SKM-1 treated with dmso at 0.1 percent for 144 hours (cell line): ENCODE measurements around the gene KLF6.

Experiments used
- DNase-seq: peaks from one replicate; lab custom pipeline; 2025; ENCODE audit not compliant: unreplicated experiment; lab: John Stamatoyannopoulos, UW

The KLF6 gene

GRCh38 chr10:3784510-3785250 lies at the start of gene KLF6:
TSS of gene KLF6 (minus strand) at chr10:3785209. CDS start at chr10:3785014, 195 bp downstream.
- no peak for DNase-seq

DNA sequence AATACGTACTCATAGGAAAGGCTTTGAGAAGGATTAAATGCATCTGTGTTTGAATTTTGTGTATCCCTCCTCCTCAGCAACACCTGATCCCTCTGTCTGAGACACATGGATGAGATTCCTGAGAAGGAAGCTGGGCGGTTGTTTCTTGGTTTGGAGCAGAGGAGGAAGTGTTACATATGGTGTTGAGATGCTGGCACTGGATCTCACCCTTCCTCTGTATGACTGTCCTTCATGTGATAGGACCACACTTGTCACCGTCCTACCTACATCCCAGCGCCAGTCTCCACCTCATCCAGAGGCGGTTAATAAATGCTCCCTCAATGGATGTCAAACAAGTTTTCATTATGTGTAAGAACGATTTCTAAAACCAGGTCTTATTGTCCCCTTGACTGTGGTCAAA lies 49.4 kb upstream of the KLF6 start:
- no peak for DNase-seq

DNA sequence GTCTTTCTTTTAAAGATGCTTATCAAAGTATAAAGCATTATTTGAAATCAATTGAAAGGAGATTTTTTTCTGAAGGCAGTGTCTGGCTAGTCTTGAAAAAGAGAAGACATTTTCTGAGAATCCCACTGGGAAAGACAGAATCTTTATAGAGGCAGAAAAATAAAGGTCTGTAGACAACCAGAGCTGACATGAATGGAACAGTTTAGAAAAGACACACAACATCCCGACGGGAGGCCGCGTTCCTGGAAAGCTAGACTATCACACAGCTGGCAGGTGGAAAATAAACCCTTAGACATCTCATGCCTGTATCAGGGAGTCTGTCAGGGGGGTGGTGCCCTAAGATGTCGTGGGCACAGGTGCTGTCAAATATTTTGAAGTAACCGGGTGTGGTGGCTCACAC lies 48.0 kb upstream of the KLF6 start:
- DNase-seq = no peak

GRCh38 chr10:3832022-3832786 lies 47.2 kb upstream of the KLF6 start:
- no peak for DNase-seq

GRCh38 chr10:3831608-3832007 lies 46.6 kb upstream of the KLF6 start:
- no peak for DNase-seq

DNA sequence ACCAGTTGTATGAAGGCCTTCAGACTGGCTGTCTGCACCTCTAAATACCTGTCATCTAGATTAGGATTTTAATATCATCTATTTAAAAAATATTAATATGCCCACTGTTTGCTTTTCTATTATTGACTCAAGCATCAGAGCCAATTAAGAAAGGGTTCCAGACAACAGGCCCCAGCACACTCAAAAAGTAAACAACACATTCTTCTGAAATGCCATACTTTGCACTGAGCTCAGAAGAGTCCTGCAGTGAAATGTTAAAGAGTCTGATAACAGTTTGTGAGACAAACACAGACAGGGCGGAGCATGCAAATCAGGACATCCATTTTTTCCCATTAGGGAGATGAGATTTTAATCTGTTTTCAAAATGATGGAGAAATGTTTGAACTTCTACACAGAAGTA lies 45.9 kb upstream of the KLF6 start:
- DNase-seq = no peak

- DNase-seq = no peak
Observed at GRCh38 chr10:3829156-3830050, 44.4 kb upstream of the KLF6 start.

DNA sequence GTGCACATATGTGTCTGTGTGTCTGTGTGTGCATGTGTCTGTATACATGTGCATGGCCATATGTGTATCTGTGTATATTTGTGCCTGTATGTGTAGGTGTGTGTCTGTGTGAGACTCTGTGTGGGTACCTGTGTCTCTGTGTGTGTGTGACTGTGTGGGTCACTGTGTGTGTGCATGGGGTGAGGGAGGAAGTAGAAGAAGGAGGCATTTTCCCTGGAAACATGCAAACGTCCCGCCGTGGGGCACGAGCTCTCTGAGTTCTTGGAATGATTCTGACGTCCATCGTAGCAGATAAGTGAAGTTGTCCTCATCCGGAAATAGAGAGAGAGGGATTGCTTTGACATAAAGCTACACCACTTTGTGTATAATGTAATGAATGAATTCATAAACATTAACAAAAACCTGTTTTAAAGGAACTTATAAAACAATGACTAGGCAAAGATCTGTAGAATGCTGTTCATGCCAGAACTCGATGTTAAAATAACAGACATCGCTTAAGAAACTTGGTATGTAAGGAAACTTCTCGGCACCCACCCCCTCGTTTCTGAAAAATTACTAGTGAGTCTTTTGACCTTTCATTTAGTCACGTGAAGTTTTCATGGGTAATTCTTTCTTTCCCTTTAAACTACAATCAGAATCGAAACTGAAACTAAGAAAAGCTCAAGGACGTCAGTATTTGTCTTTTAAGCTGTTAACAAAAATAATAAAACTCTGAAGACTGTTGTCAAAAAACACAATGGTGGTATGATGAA lies 43.6 kb upstream of the KLF6 start:
- DNase-seq = no peak

DNA sequence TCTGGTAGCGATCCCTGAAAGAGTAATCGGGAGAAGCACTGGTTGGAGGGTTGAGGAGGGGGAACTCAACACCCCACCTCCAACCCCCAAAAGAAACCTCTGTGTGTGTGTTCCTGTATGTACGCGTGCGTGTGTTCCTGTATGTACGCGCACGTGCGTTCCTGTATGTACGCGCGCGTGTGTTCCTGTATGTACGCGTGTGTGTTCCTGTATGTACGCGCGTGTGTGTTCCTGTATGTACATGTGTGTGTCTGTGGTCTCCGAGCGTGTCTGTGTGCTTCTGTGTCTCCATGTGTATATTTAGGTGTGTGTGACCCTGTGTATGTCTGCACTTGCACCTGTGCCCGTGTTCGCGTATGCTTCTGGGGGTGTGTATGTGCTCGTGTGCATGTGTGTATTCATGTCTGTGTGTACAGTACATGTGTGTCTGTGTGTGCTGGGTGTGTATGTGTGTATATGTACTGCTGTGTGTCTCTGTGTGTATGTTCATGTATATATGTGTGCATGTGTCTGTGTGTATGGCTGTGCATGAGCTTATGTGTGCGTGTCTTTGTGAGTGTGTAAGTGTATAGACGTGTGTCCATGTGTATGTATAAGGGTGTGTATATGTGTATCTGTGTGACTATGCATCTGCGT lies 42.9 kb upstream of the KLF6 start:
- no peak for DNase-seq

GRCh38 chr10:3827266-3827665 lies 42.3 kb upstream of the KLF6 start:
- DNase-seq = no peak

- DNase-seq = no peak
Observed at GRCh38 chr10:3825862-3826351, 40.9 kb upstream of the KLF6 start.

GRCh38 chr10:3825244-3825643 lies 40.2 kb upstream of the KLF6 start:
- DNase-seq = no peak

GRCh38 chr10:3822541-3823330 lies 37.7 kb upstream of the KLF6 start:
- DNase-seq = no peak

- no peak for DNase-seq
Observed at GRCh38 chr10:3820255-3820654, 35.2 kb upstream of the KLF6 start.

- DNase-seq = no peak
Observed at GRCh38 chr10:3816995-3817394, 32.0 kb upstream of the KLF6 start.

GRCh38 chr10:3814838-3815220 lies 29.8 kb upstream of the KLF6 start:
- no peak for DNase-seq

DNA sequence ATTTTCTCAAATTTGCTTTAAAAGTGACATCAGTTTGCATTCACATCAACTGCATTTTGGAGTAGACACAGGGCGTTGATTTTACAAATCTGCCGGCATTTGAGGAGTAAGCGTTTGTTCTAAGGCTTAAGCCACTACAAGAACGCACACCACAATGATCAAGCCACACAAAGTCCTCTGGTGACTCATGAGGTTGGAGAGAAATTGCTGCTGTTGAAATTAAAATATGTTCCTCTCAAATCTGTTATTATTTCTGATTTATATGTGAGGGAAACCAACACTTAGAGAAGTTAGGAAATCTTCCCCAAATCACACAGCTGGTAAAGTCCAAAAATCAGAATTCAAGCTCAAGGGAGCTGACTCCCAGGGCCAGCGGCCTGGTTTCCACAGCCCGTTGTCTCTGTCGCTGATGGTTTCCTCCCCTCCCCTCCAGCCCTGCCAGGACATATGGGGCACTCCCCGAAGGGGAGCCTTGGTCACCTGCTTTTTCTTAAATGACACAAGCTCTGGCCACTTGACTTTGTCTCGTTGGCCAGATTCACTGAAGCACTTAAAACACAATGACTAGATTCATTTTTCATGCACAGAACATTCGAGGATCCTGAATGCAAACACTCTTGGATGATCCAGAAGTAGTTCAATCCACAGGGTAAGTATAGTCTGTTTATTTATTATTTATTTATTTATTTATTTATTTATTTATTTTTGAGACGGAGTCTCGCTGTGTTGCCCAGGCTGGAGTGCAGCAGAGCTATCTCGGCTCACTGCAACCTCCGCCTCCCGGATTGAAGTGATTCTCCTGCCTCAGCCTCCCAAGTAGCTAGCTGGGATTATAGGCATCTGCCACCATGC lies 29.2 kb upstream of the KLF6 start:
- DNase-seq = no peak

DNA sequence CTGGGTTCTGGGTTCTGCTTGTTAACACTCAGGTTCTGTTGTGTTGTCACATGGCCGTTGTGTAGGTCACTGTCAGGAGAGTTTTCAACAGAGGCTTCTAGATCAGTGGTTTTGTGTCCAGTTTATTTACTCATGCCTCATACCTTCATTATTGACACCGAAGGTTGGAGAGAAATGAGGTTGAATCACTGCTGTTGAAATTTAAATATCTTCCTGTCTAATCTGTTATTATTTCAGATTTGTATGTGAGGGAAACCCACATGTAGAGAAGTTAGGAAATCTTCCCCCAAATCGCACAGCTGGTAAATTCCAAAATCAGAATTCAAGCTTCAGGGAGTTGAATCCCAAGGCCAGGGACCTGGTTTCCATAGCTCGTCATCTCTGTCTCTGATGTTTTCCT lies 28.3 kb upstream of the KLF6 start:
- DNase-seq = no peak

GRCh38 chr10:3812141-3812540 lies 27.1 kb upstream of the KLF6 start:
- DNase-seq = no peak
